WTC11 (cell line): ENCODE measurements around the gene FOXK1.

Experiments used
- HMGA2 ChIP-seq: fragments of 250-450 bp; sonication (Bioruptor Pico); IDR thresholded peaks from 2 replicates; pipeline ENCODE4 v1.4.0; 2021; ENCODE audit warnings: mild to moderate bottlenecking, moderate library complexity
- JAZF1 ChIP-seq: fragments of 250-450 bp; sonication (Bioruptor Pico); IDR thresholded peaks from 2 replicates; pipeline ENCODE4 v1.9.0; 2021; ENCODE audit warnings: moderate library complexity, mild to moderate bottlenecking, inconsistent platforms
- JUN ChIP-seq: sonication (generic); formaldehyde crosslinking; IDR thresholded peaks from 2 replicates; pipeline ENCODE4 v1.8.0; 2023; ENCODE audit warnings: mild to moderate bottlenecking, missing genetic modification reagents
- RELA ChIP-seq: sonication (generic); formaldehyde crosslinking; IDR thresholded peaks from 2 replicates; pipeline ENCODE4 v1.8.1; 2022; ENCODE audit warnings: missing genetic modification reagents, mild to moderate bottlenecking, borderline replicate concordance
- RORB ChIP-seq: fragments of 250-450 bp; sonication (Bioruptor Pico); IDR thresholded peaks from 2 replicates; pipeline ENCODE4 v1.9.0; 2021; ENCODE audit warnings: mild to moderate bottlenecking
- ZBTB21 ChIP-seq: sonication (generic); formaldehyde crosslinking; IDR thresholded peaks from 2 replicates; pipeline ENCODE4 v1.8.1; 2023; ENCODE audit warnings: mild to moderate bottlenecking, missing genetic modification reagents, borderline replicate concordance
- ZNF121 ChIP-seq: sonication (generic); formaldehyde crosslinking; IDR thresholded peaks from 2 replicates; pipeline ENCODE4 v1.8.0; 2023; ENCODE audit warnings: missing genetic modification reagents
- ZNF396 ChIP-seq: fragments of 250-450 bp; sonication (Bioruptor Pico); IDR thresholded peaks from 2 replicates; pipeline ENCODE4 v1.8.0; 2021; ENCODE audit warnings: mild to moderate bottlenecking, moderate library complexity, borderline replicate concordance
- ZNF416 ChIP-seq: fragments of 250-450 bp; sonication (Bioruptor Pico); IDR thresholded peaks from 2 replicates; pipeline ENCODE4 v1.9.0; 2021; ENCODE audit warnings: mild to moderate bottlenecking, inconsistent platforms
- TF ChIP-seq, protein P1 (sequence below): fragments of 200-600 bp; IDR thresholded peaks from 2 replicates; pipeline ENCODE4 v1.8.0; 2022; ENCODE audit warnings: antibody characterized with exemption
- TF ChIP-seq, protein P2 (sequence below): sonication (generic); formaldehyde crosslinking; IDR thresholded peaks from 2 replicates; pipeline ENCODE4 v1.8.0; 2022; ENCODE audit warnings: mild to moderate bottlenecking, missing genetic modification reagents
- TF ChIP-seq, protein P3 (sequence below): sonication (generic); formaldehyde crosslinking; IDR thresholded peaks from 2 replicates; pipeline ENCODE4 v1.8.1; 2023; ENCODE audit warnings: mild to moderate bottlenecking, missing genetic modification reagents, moderate library complexity
- TF ChIP-seq, protein P4 (sequence below): sonication (generic); formaldehyde crosslinking; IDR thresholded peaks from 2 replicates; pipeline ENCODE4 v1.8.0; 2023; ENCODE audit warnings: missing genetic modification reagents, mild to moderate bottlenecking, borderline replicate concordance

DNA sequence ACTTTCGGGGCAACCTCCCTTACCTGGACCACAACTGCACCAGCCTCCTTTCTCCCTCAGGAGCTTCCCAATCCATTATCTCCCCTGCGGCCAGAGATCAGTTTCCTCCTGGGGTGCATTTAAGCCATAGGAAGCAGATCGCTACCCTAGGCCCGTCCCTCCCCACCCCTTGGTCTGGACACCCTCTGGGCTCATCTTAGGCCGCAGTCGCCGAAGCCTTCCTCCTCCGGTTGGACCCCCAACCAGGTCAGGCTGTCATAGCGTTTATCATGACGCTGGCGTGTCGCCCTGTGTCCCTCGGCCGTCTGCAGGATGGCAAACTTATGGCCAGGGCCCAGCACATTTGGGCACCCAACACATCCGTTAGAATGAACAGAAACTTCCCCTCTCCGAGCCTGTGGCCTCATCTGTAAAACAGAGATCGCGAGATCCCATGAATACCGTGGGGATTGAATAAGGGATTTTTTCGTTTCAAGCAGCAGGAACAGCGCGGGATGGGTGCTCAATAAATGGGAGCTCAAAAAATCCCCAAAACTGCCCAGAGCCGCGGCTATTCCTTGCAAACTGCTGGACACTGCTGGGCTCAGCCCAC lies 92.7 kb downstream of the FOXK1 start:
- TF ChIP-seq ZNF396 (CRISPR knock-in tag) (no peak), JAZF1 (no peak), ZNF416 (CRISPR knock-in tag) (no peak), ZBTB21 (CRISPR knock-in tag) (no peak), RORB (no peak), RELA (CRISPR knock-in tag) (no peak), HMGA2 (CRISPR knock-in tag) (no peak), ZNF121 (CRISPR knock-in tag) (no peak), JUN (no peak)
- TF ChIP-seq, protein P1, sequence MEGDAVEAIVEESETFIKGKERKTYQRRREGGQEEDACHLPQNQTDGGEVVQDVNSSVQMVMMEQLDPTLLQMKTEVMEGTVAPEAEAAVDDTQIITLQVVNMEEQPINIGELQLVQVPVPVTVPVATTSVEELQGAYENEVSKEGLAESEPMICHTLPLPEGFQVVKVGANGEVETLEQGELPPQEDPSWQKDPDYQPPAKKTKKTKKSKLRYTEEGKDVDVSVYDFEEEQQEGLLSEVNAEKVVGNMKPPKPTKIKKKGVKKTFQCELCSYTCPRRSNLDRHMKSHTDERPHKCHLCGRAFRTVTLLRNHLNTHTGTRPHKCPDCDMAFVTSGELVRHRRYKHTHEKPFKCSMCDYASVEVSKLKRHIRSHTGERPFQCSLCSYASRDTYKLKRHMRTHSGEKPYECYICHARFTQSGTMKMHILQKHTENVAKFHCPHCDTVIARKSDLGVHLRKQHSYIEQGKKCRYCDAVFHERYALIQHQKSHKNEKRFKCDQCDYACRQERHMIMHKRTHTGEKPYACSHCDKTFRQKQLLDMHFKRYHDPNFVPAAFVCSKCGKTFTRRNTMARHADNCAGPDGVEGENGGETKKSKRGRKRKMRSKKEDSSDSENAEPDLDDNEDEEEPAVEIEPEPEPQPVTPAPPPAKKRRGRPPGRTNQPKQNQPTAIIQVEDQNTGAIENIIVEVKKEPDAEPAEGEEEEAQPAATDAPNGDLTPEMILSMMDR = no peak
- TF ChIP-seq, protein P2, sequence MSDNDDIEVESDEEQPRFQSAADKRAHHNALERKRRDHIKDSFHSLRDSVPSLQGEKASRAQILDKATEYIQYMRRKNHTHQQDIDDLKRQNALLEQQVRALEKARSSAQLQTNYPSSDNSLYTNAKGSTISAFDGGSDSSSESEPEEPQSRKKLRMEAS (CRISPR knock-in tag) = no peak
- TF ChIP-seq, protein P3, sequence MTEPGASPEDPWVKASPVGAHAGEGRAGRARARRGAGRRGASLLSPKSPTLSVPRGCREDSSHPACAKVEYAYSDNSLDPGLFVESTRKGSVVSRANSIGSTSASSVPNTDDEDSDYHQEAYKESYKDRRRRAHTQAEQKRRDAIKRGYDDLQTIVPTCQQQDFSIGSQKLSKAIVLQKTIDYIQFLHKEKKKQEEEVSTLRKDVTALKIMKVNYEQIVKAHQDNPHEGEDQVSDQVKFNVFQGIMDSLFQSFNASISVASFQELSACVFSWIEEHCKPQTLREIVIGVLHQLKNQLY (CRISPR knock-in tag) = no peak
- TF ChIP-seq, protein P4, sequence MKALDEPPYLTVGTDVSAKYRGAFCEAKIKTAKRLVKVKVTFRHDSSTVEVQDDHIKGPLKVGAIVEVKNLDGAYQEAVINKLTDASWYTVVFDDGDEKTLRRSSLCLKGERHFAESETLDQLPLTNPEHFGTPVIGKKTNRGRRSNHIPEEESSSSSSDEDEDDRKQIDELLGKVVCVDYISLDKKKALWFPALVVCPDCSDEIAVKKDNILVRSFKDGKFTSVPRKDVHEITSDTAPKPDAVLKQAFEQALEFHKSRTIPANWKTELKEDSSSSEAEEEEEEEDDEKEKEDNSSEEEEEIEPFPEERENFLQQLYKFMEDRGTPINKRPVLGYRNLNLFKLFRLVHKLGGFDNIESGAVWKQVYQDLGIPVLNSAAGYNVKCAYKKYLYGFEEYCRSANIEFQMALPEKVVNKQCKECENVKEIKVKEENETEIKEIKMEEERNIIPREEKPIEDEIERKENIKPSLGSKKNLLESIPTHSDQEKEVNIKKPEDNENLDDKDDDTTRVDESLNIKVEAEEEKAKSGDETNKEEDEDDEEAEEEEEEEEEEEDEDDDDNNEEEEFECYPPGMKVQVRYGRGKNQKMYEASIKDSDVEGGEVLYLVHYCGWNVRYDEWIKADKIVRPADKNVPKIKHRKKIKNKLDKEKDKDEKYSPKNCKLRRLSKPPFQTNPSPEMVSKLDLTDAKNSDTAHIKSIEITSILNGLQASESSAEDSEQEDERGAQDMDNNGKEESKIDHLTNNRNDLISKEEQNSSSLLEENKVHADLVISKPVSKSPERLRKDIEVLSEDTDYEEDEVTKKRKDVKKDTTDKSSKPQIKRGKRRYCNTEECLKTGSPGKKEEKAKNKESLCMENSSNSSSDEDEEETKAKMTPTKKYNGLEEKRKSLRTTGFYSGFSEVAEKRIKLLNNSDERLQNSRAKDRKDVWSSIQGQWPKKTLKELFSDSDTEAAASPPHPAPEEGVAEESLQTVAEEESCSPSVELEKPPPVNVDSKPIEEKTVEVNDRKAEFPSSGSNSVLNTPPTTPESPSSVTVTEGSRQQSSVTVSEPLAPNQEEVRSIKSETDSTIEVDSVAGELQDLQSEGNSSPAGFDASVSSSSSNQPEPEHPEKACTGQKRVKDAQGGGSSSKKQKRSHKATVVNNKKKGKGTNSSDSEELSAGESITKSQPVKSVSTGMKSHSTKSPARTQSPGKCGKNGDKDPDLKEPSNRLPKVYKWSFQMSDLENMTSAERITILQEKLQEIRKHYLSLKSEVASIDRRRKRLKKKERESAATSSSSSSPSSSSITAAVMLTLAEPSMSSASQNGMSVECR (CRISPR knock-in tag) = no peak
